ENCODE results near the gene MAP2K6. TPM values are rescaled to one million over a fixed set of nuclear protein-coding genes. Genes with fewer than 3 reads are reported as not detected.

MAP2K6 gene
- total and polyA plus RNA-seq, 10 of the 15 experiments (the other 5 are each of a cell fraction or from before 2014, with no cell fraction given): 15.6 to 70.3 (median 22.9) TPM

DNA sequence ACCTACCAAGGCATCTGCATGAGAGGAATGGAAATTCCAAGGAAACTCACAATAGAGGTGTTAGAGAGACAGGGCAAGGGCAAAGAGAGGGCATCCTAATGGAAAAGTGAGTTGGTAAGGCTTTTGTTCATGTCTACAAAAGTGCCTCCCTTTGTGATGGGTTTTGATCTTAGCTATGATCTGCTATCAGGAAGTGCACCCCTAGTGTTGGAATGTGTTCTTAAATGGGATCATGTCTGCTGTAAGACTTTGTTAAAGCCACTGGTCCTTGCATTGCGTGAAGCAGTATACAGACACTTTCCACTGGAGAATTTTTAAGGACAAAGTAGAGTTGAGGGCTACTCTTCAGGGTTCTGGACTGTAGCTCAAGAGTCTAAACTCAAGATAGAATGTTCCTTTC lies 92.0 kb downstream of the MAP2K6 start:
- ChIA-PET SMC1A (ENCODE audit: uncharacterized antibody, unreplicated experiment) (interaction anchor here (0.7 to 8.7 kb wide), 5 partner anchors 10 to 284 kb away, joined by 3 to 56 read pairs (median 3); partner anchors contain the start of gene MAP2K6), POLR2A (no interaction called here), CTCF (interaction anchor here (0.6 to 10.5 kb wide), 8 partner anchors 8 to 776 kb away, joined by 3 to 100 read pairs (median 3); partner anchors contain the start of gene MAP2K6), RAD21 (ENCODE audit: unreplicated experiment) (no interaction called here)
- TSS peak; percentile 18 for BruUV-seq (replicated peaks)
- intact Hi-C loops (cut with micrococcal nuclease; ENCODE audit: unreplicated experiment) (no loop called here), in situ Hi-C loops (cut with MboI) (no loop called here)
- ATAC-seq (0 out of 3 replicates have a peak, but pooled peaks have one; percentile 10), DNase-seq (ENCODE audit: low read depth, low spot score) (no peak), FAIRE-seq (no peak)
- Histone ChIP-seq H4K20me1 (ENCODE audit: control insufficient read depth, insufficient read depth) (no peaks in the 10 kb centered on the region), H3K79me2 (ENCODE audit: control insufficient read depth, insufficient read depth, low read length) (peaks cover 23% of the 10 kb centered on the region), H3K36me3 (ENCODE audit: control insufficient read depth in 2 of 2, insufficient read depth in 2 of 2, low read length in 1 of 2) (0 out of 4 replicates have a peak, but pooled peaks cover 0 to 2% of the 10 kb centered on the region in 2 experiments), H3K9me3 (replicated peaks; ENCODE audit: control insufficient read depth, insufficient read depth, low read length) (peaks cover 1% of the 10 kb centered on the region; the same call in 1 of the 3 replicates), H3K9ac (ENCODE audit: control insufficient read depth, insufficient read depth, low read length) (no peak overlapping the region), H3K4me3 (no peak overlapping the region), H3K27me3 (replicated peaks in 1 of 2; ENCODE audit: control insufficient read depth in 2 of 2, insufficient read depth in 2 of 2, low read length in 1 of 2) (no peaks in the 10 kb centered on the region), H2AFZ (ENCODE audit: control insufficient read depth, low read depth, low read length) (no peak overlapping the region), H3K4me1 (ENCODE audit: control insufficient read depth, insufficient read depth, low read length) (peaks cover 21% of the 10 kb centered on the region), H3K4me2 (ENCODE audit: control insufficient read depth, insufficient read depth) (peak overlapping the region; percentile 53), H3K27ac (ENCODE audit: control insufficient read depth, insufficient read depth) (no peak overlapping the region)
- 100% methylated on average over 1 of the region's 1 CpG for WGBS (ENCODE audit: insufficient coverage, insufficient replicate concordance, low lambda C conversion rate, missing lambda C conversion rate)
- TF ChIP-seq BMI1 (IDR thresholded peaks at IDR 0.05; ENCODE audit: borderline replicate concordance): no peak
- peak in 2 of 3 experiments; percentile 13 to 36; a peak in 2 of 6 replicates for TF ChIP-seq CTCF (IDR thresholded peaks at IDR 0.05 in 2 of 3, conservative IDR thresholded peaks at IDR 0.05 in 1 of 3; ENCODE audit: control insufficient read depth in 2 of 3, extremely low read depth in 1 of 3, insufficient read depth in 1 of 3, low read depth in 3 of 3, low read length in 3 of 3)

- Histone ChIP-seq H3K27ac (ENCODE audit: control insufficient read depth, insufficient read depth) (no peak overlapping the region), H4K20me1 (ENCODE audit: control insufficient read depth, insufficient read depth) (no peaks in the 10 kb centered on the region), H3K79me2 (ENCODE audit: control insufficient read depth, insufficient read depth, low read length) (peaks cover 17% of the 10 kb centered on the region), H3K4me2 (ENCODE audit: control insufficient read depth, insufficient read depth) (no peak overlapping the region), H3K4me3 (no peak overlapping the region), H2AFZ (ENCODE audit: control insufficient read depth, low read depth, low read length) (no peak overlapping the region), H3K9me3 (replicated peaks; ENCODE audit: control insufficient read depth, insufficient read depth, low read length) (peaks cover 3% of the 10 kb centered on the region; the same call in 2 of the 3 replicates), H3K27me3 (replicated peaks in 1 of 2; ENCODE audit: control insufficient read depth in 2 of 2, insufficient read depth in 2 of 2, low read length in 1 of 2) (no peaks in the 10 kb centered on the region), H3K9ac (ENCODE audit: control insufficient read depth, insufficient read depth, low read length) (no peak overlapping the region), H3K4me1 (ENCODE audit: control insufficient read depth, insufficient read depth, low read length) (peaks cover 17% of the 10 kb centered on the region), H3K36me3 (ENCODE audit: control insufficient read depth in 2 of 2, insufficient read depth in 2 of 2, low read length in 1 of 2) (peaks cover 0 to 8% of the 10 kb centered on the region in 2 experiments; a peak in 1 of 4 replicates)
- ChIA-PET CTCF (interaction anchor here (0.8 to 10.5 kb wide), 2 partner anchors 14 to 174 kb away, joined by 3 to 100 read pairs; no protein-coding TSS in a partner anchor), SMC1A (ENCODE audit: uncharacterized antibody, unreplicated experiment) (no interaction called here), RAD21 (ENCODE audit: unreplicated experiment) (no interaction called here), POLR2A (no interaction called here)
- FAIRE-seq (no peak), ATAC-seq (no peak), DNase-seq (ENCODE audit: low read depth, low spot score) (no peak)
- intact Hi-C loops (cut with micrococcal nuclease; ENCODE audit: unreplicated experiment) (no loop called here), in situ Hi-C loops (cut with MboI) (no loop called here)
- 100% methylated on average over 1 of the region's 1 CpG for WGBS (ENCODE audit: insufficient coverage, insufficient replicate concordance, low lambda C conversion rate, missing lambda C conversion rate)
- no TSS peak for BruUV-seq (replicated peaks)
- TF ChIP-seq ATF7 (IDR thresholded peaks at IDR 0.05; ENCODE audit: low read depth) (no peak), MTA3 (IDR thresholded peaks at IDR 0.05; ENCODE audit: borderline replicate concordance, low read length) (no peak), FOXK2 (IDR thresholded peaks at IDR 0.05) (no peak), TCF12 (IDR thresholded peaks at IDR 0.05; ENCODE audit: low read depth, low read length) (no peak), SREBF1 (IDR thresholded peaks at IDR 0.05; ENCODE audit: low read length) (no peak), YY1 (IDR thresholded peaks at IDR 0.05; ENCODE audit: low read depth, low read length) (no peak), IKZF1 (conservative IDR thresholded peaks at IDR 0.05) (no peak), LARP7 (IDR thresholded peaks at IDR 0.05) (no peak), EGR1 (IDR thresholded peaks at IDR 0.05; ENCODE audit: borderline replicate concordance in 1 of 2, low read depth in 2 of 2, low read length in 2 of 2) (no peak), SUPT20H (IDR thresholded peaks at IDR 0.05; ENCODE audit: borderline replicate concordance, control insufficient read depth, low read depth, low read length) (no peak), CBX5 (IDR thresholded peaks at IDR 0.05; ENCODE audit: low read depth) (no peak)
- TF ChIP-seq, protein P1, sequence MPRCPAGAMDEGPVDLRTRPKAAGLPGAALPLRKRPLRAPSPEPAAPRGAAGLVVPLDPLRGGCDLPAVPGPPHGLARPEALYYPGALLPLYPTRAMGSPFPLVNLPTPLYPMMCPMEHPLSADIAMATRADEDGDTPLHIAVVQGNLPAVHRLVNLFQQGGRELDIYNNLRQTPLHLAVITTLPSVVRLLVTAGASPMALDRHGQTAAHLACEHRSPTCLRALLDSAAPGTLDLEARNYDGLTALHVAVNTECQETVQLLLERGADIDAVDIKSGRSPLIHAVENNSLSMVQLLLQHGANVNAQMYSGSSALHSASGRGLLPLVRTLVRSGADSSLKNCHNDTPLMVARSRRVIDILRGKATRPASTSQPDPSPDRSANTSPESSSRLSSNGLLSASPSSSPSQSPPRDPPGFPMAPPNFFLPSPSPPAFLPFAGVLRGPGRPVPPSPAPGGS (IDR thresholded peaks at IDR 0.05; ENCODE audit: borderline replicate concordance, insufficient read depth, low read depth, low read length, poor library complexity, severe bottlenecking): no peak
- TF ChIP-seq, protein P2, sequence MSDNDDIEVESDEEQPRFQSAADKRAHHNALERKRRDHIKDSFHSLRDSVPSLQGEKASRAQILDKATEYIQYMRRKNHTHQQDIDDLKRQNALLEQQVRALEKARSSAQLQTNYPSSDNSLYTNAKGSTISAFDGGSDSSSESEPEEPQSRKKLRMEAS (IDR thresholded peaks at IDR 0.05; ENCODE audit: low read depth, low read length): no peak
Observed at GRCh38 chr17:69508814-69509213, 94.3 kb downstream of the MAP2K6 start.
